Measurements from ENCODE around the gene MED16. TPM values are rescaled to one million over a fixed set of nuclear protein-coding genes. Genes with fewer than 3 reads are reported as not detected.
A peak's percentile ranks its signal among the peaks of the same experiment; 100 is the strongest.

The MED16 gene
- total and polyA plus RNA-seq, 2 of the 13 experiments (the other 11 are each of a cell fraction or from before 2014, with no cell fraction given), result 13.3 to 14.8 TPM

- Histone ChIP-seq H3K9ac (ENCODE audit: insufficient read depth, low read depth, low read length) (no peak overlapping the region), H3K4me1 (ENCODE audit: insufficient read depth, low read length) (no peaks in the 10 kb centered on the region), H3K27me3 (ENCODE audit: control insufficient read depth in 1 of 2, insufficient read depth in 2 of 2, low read length in 2 of 2) (no peaks in the 10 kb centered on the region), H2AFZ (ENCODE audit: low read length) (no peak overlapping the region), H3K27ac (ENCODE audit: extremely low read length, insufficient read depth, low read length) (no peak overlapping the region), H3K4me3 (replicated peaks in 1 of 3; ENCODE audit: insufficient read depth in 1 of 3, low read depth in 2 of 3, low read length in 3 of 3) (no peak overlapping the region), H3K36me3 (replicated peaks in 1 of 2; ENCODE audit: control insufficient read depth in 1 of 2, insufficient read depth in 2 of 2, low read length in 2 of 2) (peaks cover 7 to 11% of the 10 kb centered on the region in 2 experiments; a peak in 4 of 5 replicates), H3K4me2 (ENCODE audit: low read depth, low read length) (no peak overlapping the region), H3K9me3 (ENCODE audit: low read length) (no peaks in the 10 kb centered on the region), H3K79me2 (ENCODE audit: insufficient read depth, low read length) (peaks cover 4% of the 10 kb centered on the region), H4K20me1 (ENCODE audit: insufficient read depth, low read length) (no peaks in the 10 kb centered on the region)
- 95% methylated on average over 31 of the region's 32 CpGs for WGBS (ENCODE audit: low lambda C conversion rate)
- no TSS peak for BruUV-seq (replicated peaks)
- ATAC-seq (no peak), DNase-seq (ENCODE audit: low spot score) (no peak), FAIRE-seq (no peak)
- POLR2A ChIA-PET, result no interaction called here
- in situ Hi-C loops (cut with HindIII; ENCODE audit: extremely low pct_ligation_motif_present, low pct_unique_long_range_greater_than_20kb), result no loop called here
- intact Hi-C loops (cut with micrococcal nuclease; ENCODE audit: unreplicated experiment), result no loop called here
- TF ChIP-seq RBFOX2 (IDR thresholded peaks at IDR 0.05; ENCODE audit: low read depth, low read length), result 0 out of 2 replicates have a peak, but pooled peaks have one; percentile 28
- TF ChIP-seq MATR3 (CRISPR knock-in tag; IDR thresholded peaks at IDR 0.05), result no peak
- CTCF ChIA-PET (ENCODE audit: low intra/inter-chr PET ratio, low total read pairs), result no interaction called here
These were observed 10.3 kb upstream of the MED16 start for GRCh38 chr19:903266-903797.

- FAIRE-seq (no peak), DNase-seq (ENCODE audit: low spot score) (no peak), ATAC-seq (no peak)
- no peak overlapping the region for H3K9ac ChIP-seq (ENCODE audit: insufficient read depth, low read depth, low read length)
- ChIA-PET CTCF (ENCODE audit: low intra/inter-chr PET ratio, low total read pairs) (no interaction called here), POLR2A (no interaction called here)
- no peaks in the 10 kb centered on the region for H3K27me3 ChIP-seq (ENCODE audit: control insufficient read depth in 1 of 2, insufficient read depth in 2 of 2, low read length in 2 of 2)
- H3K4me2 ChIP-seq (ENCODE audit: low read depth, low read length), result no peak overlapping the region
- no peaks in the 10 kb centered on the region for H4K20me1 ChIP-seq (ENCODE audit: insufficient read depth, low read length)
- no peak overlapping the region for H3K4me3 ChIP-seq (replicated peaks in 1 of 3; ENCODE audit: insufficient read depth in 1 of 3, low read depth in 2 of 3, low read length in 3 of 3)
- H3K36me3 ChIP-seq (replicated peaks in 1 of 2; ENCODE audit: control insufficient read depth in 1 of 2, insufficient read depth in 2 of 2, low read length in 2 of 2), result peaks cover 7 to 11% of the 10 kb centered on the region in 2 experiments; a peak in 4 of 5 replicates
- peaks cover 4% of the 10 kb centered on the region for H3K79me2 ChIP-seq (ENCODE audit: insufficient read depth, low read length)
- in situ Hi-C loops (cut with HindIII; ENCODE audit: extremely low pct_ligation_motif_present, low pct_unique_long_range_greater_than_20kb), result no loop called here
- H2AFZ ChIP-seq (ENCODE audit: low read length), result no peak overlapping the region
- intact Hi-C loops (cut with micrococcal nuclease; ENCODE audit: unreplicated experiment), result no loop called here
- 93% methylated on average over 14 of the region's 14 CpGs for WGBS (ENCODE audit: low lambda C conversion rate)
- H3K9me3 ChIP-seq (ENCODE audit: low read length), result no peaks in the 10 kb centered on the region
- H3K4me1 ChIP-seq (ENCODE audit: insufficient read depth, low read length), result no peaks in the 10 kb centered on the region
- TF ChIP-seq SKI (IDR thresholded peaks at IDR 0.05; ENCODE audit: partially characterized antibody) (no peak), ZNF768 (CRISPR knock-in tag; IDR thresholded peaks at IDR 0.05) (peak; percentile 85)
- BruUV-seq (replicated peaks), result no TSS peak
- no peak overlapping the region for H3K27ac ChIP-seq (ENCODE audit: extremely low read length, insufficient read depth, low read length)
These were observed 9.6 kb upstream of the MED16 start for GRCh38 chr19:902446-903226.
